H9 (cell line): ENCODE data around the gene ABHD17C. TPM values are rescaled to one million over a fixed set of nuclear protein-coding genes. Genes with fewer than 3 reads are reported as not detected.

Experiments
- DNase-seq: peaks from one replicate; pipeline ENCODE4 v3.0.0-alpha.2; 2017
- H2AFZ ChIP-seq: one replicate; pipeline ENCODE4 v1.6.1; 2013; ENCODE audit warnings: mild to moderate bottlenecking, low read length, control low read depth, moderate library complexity
- H2AK5ac ChIP-seq: 2 replicates; pipeline ENCODE4 v1.6.1; 2013; ENCODE audit warnings: low read length, control low read depth, mixed read lengths; ENCODE audit not compliant: insufficient read length
- H2BK120ac ChIP-seq: one replicate; pipeline ENCODE4 v1.6.1; 2013; ENCODE audit warnings: low read depth, mild to moderate bottlenecking, low read length, control low read depth, inconsistent platforms; ENCODE audit not compliant: poor library complexity, severe bottlenecking
- H2BK12ac ChIP-seq: 2 replicates; pipeline ENCODE4 v1.6.1; 2013; ENCODE audit warnings: low read length, control low read depth, mixed read lengths, low read depth; ENCODE audit not compliant: insufficient read length
- H2BK15ac ChIP-seq: 2 replicates; pipeline ENCODE4 v1.6.1; 2013; ENCODE audit warnings: low read depth, low read length, control low read depth
- H2BK20ac ChIP-seq: one replicate; pipeline ENCODE4 v1.6.1; 2013; ENCODE audit warnings: low read depth, mild to moderate bottlenecking, low read length, control low read depth, inconsistent platforms; ENCODE audit not compliant: poor library complexity, severe bottlenecking
- H2BK5ac ChIP-seq: 2 replicates; pipeline ENCODE4 v1.6.1; 2013; ENCODE audit warnings: low read length, control low read depth, mixed read lengths; ENCODE audit not compliant: insufficient read length
- H3K14ac ChIP-seq: 2 replicates; pipeline ENCODE4 v1.6.1; 2013; ENCODE audit warnings: low read length, control low read depth; ENCODE audit not compliant: insufficient read depth
- H3K18ac ChIP-seq: 2 replicates; pipeline ENCODE4 v1.6.1; 2013; ENCODE audit warnings: low read depth, mild to moderate bottlenecking, mixed read lengths, low read length, control low read depth; ENCODE audit not compliant: insufficient read length
- H3K23ac ChIP-seq: 2 replicates; pipeline ENCODE4 v1.6.1; 2013; ENCODE audit warnings: low read length, control low read depth, mixed read lengths, low read depth; ENCODE audit not compliant: insufficient read length
- H3K23me2 ChIP-seq: 2 replicates; pipeline ENCODE4 v1.6.1; 2013; ENCODE audit warnings: low read depth, mild to moderate bottlenecking, mixed read lengths, low read length, control low read depth; ENCODE audit not compliant: insufficient read length, poor library complexity, severe bottlenecking
- H3K27ac ChIP-seq: 2 replicates; pipeline ENCODE4 v1.5.1; 2013; ENCODE audit warnings: low read length, control low read depth, mixed read lengths, low read depth; ENCODE audit not compliant: insufficient read length
- H3K27me3 ChIP-seq: 2 replicates; pipeline ENCODE4 v1.6.1; 2013; ENCODE audit warnings: low read length, control low read depth, inconsistent platforms; ENCODE audit not compliant: insufficient read depth
- H3K4ac ChIP-seq: 2 replicates; pipeline ENCODE4 v1.6.1; 2013; ENCODE audit warnings: low read depth, mild to moderate bottlenecking, control low read depth, inconsistent platforms, low read length, moderate library complexity
- H3K4me1 ChIP-seq: 2 replicates; pipeline ENCODE4 v1.6.1; 2013; ENCODE audit warnings: low read length, control low read depth, inconsistent platforms; ENCODE audit not compliant: insufficient read depth
- H3K4me2 ChIP-seq: 2 replicates; pipeline ENCODE4 v1.6.1; 2013; ENCODE audit warnings: low read length, control low read depth, mixed read lengths; ENCODE audit not compliant: insufficient read length, insufficient read depth
- H3K56ac ChIP-seq: 2 replicates; pipeline ENCODE4 v1.6.1; 2013; ENCODE audit warnings: low read depth, mild to moderate bottlenecking, mixed read lengths, low read length, control low read depth; ENCODE audit not compliant: insufficient read length
- H3K79me1 ChIP-seq: 2 replicates; pipeline ENCODE4 v1.6.1; 2013; ENCODE audit warnings: low read depth, mild to moderate bottlenecking, moderate library complexity, low read length, control low read depth, inconsistent platforms; ENCODE audit not compliant: insufficient read depth, poor library complexity, severe bottlenecking
- H3K79me2 ChIP-seq: 2 replicates; pipeline ENCODE4 v1.6.1; 2013; ENCODE audit warnings: low read length, control low read depth, inconsistent platforms; ENCODE audit not compliant: insufficient read depth
- H3K9ac ChIP-seq: 2 replicates; pipeline ENCODE4 v1.6.1; 2013; ENCODE audit warnings: low read length, control low read depth, mixed read lengths; ENCODE audit not compliant: insufficient read length; ENCODE audit errors: extremely low read depth
- H3K9me3 ChIP-seq: one replicate; pipeline ENCODE4 v1.6.1; 2013; ENCODE audit warnings: low read depth, low read length, inconsistent platforms; ENCODE audit not compliant: control insufficient read depth
- H3T11ph ChIP-seq: one replicate; pipeline ENCODE4 v1.6.1; 2013; ENCODE audit warnings: mild to moderate bottlenecking, low read length, control low read depth, inconsistent platforms
- H4K20me1 ChIP-seq: one replicate; pipeline ENCODE4 v1.6.1; 2013; ENCODE audit not compliant: control insufficient read depth, insufficient read length, insufficient read depth
- H4K5ac ChIP-seq: 2 replicates; pipeline ENCODE4 v1.6.1; 2013; ENCODE audit warnings: low read depth, mild to moderate bottlenecking, mixed read lengths, low read length, control low read depth; ENCODE audit not compliant: insufficient read length
- H4K8ac ChIP-seq: replicated peaks from 2 replicates; pipeline ENCODE4 v1.6.1; 2013; ENCODE audit warnings: low read length, control low read depth, mixed read lengths, low read depth; ENCODE audit not compliant: insufficient read length
- H4K91ac ChIP-seq: 2 replicates; pipeline ENCODE4 v1.6.1; 2013; ENCODE audit warnings: low read depth, mild to moderate bottlenecking, moderate library complexity, mixed read lengths, low read length, control low read depth; ENCODE audit not compliant: insufficient read length
- H3K27ac Mint-ChIP-seq, 3 experiments: 2 replicates in 2 of 3; 3 replicates in 1 of 3; pipeline ENCODE4 v1.8.0; 2020 to 2021; ENCODE audit warnings: mixed read lengths in 3 of 3, mild to moderate bottlenecking in 1 of 3, moderate library complexity in 1 of 3
- H3K27me3 Mint-ChIP-seq: 2 replicates; pipeline ENCODE4 v1.8.0; 2021; ENCODE audit warnings: low read depth, mild to moderate bottlenecking, moderate library complexity, mixed read lengths
- H3K36me3 Mint-ChIP-seq, 3 experiments: 2 replicates in 2 of 3; 3 replicates in 1 of 3; pipeline ENCODE4 v1.8.0; 2020 to 2021; ENCODE audit warnings: low read depth in 3 of 3, mixed read lengths in 3 of 3; ENCODE audit not compliant: insufficient read depth in 1 of 3
- H3K4me1 Mint-ChIP-seq, 2 experiments: 2 replicates each; pipeline ENCODE4 v1.8.0; 2020; ENCODE audit warnings: mixed read lengths in 2 of 2
- H3K4me3 Mint-ChIP-seq, 2 experiments: 2 replicates in 1 of 2; 3 replicates in 1 of 2; pipeline ENCODE4 v1.8.0; 2020 to 2021; ENCODE audit warnings: mild to moderate bottlenecking in 2 of 2, mixed read lengths in 2 of 2, moderate library complexity in 1 of 2
- H3K9me3 Mint-ChIP-seq, 2 experiments: 2 replicates in 1 of 2; 3 replicates in 1 of 2; pipeline ENCODE4 v1.8.0; 2020; ENCODE audit warnings: mild to moderate bottlenecking in 2 of 2, mixed read lengths in 2 of 2, moderate library complexity in 1 of 2
- CTCF ChIP-seq: fragments of 200-600 bp; sonication (generic); conservative IDR thresholded peaks from 3 replicates; pipeline ENCODE4 v1.8.0; 2021; ENCODE audit warnings: antibody characterized with exemption, mild to moderate bottlenecking
- WGBS: extraction: QIAGEN DNeasy Blood & Tissue Kit; methylation state at CpG from one replicate; pipeline ENCODE4 v1.1.7; 2013; ENCODE audit warnings: missing lambda C conversion rate, low lambda C conversion rate, mixed read lengths; ENCODE audit not compliant: insufficient read length; ENCODE audit errors: extremely low coverage; 5-methylcytosine and 5-hydroxymethylcytosine counted together
- total RNA-seq: library from RNA; stranded (reverse); gene quantifications from 2 replicates; pipeline ENCODE4 v1.2.1, GENCODE V29; 2021

The ABHD17C gene
- total RNA-seq, 1 experiment from 2014 or later: 21.5 TPM

GRCh38 chr15:80778964-80779657, 84.0 kb downstream of the ABHD17C start, which contains the start of gene CEMIP:
Gene CEMIP (plus strand): TSS chr15:80779370. CDS start chr15:80873880, 94,510 bp downstream.
- no peak within 1 kb of the TSS for H2AK5ac ChIP-seq
- no peak within 1 kb of the TSS for H2BK20ac ChIP-seq
- H3K9ac ChIP-seq: no peak within 1 kb of the TSS
- no CpG with 5 or more reads among the region's 75 CpGs for WGBS
- no peaks in the 10 kb centered on the region for H4K20me1 ChIP-seq
- H3K23me2 ChIP-seq: peaks cover 18% of the 10 kb centered on the region
- Mint-ChIP-seq H3K36me3 (no peaks in the 10 kb centered on the region), H3K9me3 (no peaks in the 10 kb centered on the region), H3K4me3 (peak within 1 kb of the TSS; percentile 62 to 81), H3K27me3 (peaks cover 73% of the 10 kb centered on the region), H3K4me1 (peaks cover 12% of the 10 kb centered on the region in 2 experiments), H3K27ac (no peak within 1 kb of the TSS; a peak in 1 of 7 replicates)
- H2AFZ ChIP-seq: no peak within 1 kb of the TSS
- no peak within 1 kb of the TSS for H4K91ac ChIP-seq
- peak within 1 kb of the TSS; percentile 94 for H3K4me2 ChIP-seq
- peak; percentile 88 for DNase-seq
- H3T11ph ChIP-seq: no peak within 1 kb of the TSS
- H2BK15ac ChIP-seq: no peak within 1 kb of the TSS
- H3K23ac ChIP-seq: no peak within 1 kb of the TSS
- H3K4ac ChIP-seq: no peak within 1 kb of the TSS
- no peak within 1 kb of the TSS for H3K27ac ChIP-seq
- H4K5ac ChIP-seq: no peak within 1 kb of the TSS
- peak; percentile 94 for TF ChIP-seq CTCF
- H3K56ac ChIP-seq: no peak within 1 kb of the TSS
- H3K27me3 ChIP-seq: peaks cover 8% of the 10 kb centered on the region; the same call in 1 of the 2 replicates
- no peak within 1 kb of the TSS for H3K18ac ChIP-seq
- H2BK120ac ChIP-seq: no peak within 1 kb of the TSS
- no peaks in the 10 kb centered on the region for H3K79me1 ChIP-seq
- H2BK5ac ChIP-seq: no peak within 1 kb of the TSS
- no peaks in the 10 kb centered on the region for H3K79me2 ChIP-seq
- no peaks in the 10 kb centered on the region for H3K9me3 ChIP-seq
- no peak within 1 kb of the TSS; the same call in 1 of the 2 replicates for H3K14ac ChIP-seq
- no peaks in the 10 kb centered on the region for H3K4me1 ChIP-seq
- H4K8ac ChIP-seq: no peak within 1 kb of the TSS
- H2BK12ac ChIP-seq: no peak within 1 kb of the TSS
